ENCODE data around the gene C1QL4.

C1QL4 gene

DNA sequence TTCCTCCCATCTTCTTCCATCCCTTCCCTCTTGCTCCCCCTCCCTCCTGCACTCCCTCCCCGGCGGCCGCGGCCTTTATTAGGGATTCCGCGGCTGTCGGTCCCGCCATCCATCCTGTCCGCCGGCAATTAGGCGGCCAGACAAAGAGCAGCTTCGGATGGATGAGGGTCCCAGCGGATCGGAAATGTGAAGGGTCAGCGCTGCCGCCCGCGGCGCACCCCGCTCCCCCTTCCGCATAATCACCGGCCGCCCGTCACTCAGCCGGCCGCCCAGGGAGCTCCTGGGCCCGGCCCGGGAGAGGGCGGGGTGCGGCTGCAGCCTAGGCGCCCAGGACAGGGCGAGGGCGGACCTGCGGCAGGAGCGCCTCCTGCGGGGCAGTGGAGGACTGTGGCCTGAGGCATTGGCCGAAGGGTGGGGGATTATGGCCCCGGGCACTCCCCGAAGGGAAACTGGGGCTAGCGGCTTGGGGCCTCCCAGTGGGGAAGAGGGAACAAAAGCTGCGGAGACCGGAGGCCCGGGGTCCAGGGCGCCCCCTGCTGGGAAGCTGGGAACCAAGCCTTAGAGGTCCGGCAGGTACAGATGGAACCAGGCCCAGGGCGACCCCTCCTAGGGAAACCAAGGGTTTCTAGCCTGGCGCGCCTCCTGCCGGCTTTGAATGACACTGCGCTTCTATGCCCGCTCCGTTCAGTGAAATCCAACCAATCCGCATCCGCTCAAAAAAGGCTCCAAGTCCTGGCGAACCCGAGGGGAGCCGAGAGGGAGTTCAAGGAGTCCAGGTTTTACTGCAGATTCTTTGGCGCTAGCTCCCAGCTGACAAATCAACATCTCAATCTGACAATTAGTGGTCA lies 5.3 kb upstream of the C1QL4 start:
- no peak for TF ChIP-seq SPI1 (IDR thresholded peaks at IDR 0.05; ENCODE audit: borderline replicate concordance, low read depth)
- peak; percentile 79 for TF ChIP-seq CTCF (IDR thresholded peaks at IDR 0.05; ENCODE audit: insufficient read depth, low read length)
- peak overlapping the region; percentile 48 for H3K4me3 ChIP-seq (replicated peaks; ENCODE audit: insufficient read depth, low read length)
- peaks cover 91% of the 10 kb centered on the region for H3K27me3 ChIP-seq (ENCODE audit: insufficient read depth, poor library complexity, severe bottlenecking)
- H3K27ac ChIP-seq (replicated peaks), result no peak overlapping the region
- DNase-seq (ENCODE audit: low read depth in 1 of 2, low spot score in 1 of 2), result peak; percentile 67 to 88

DNA sequence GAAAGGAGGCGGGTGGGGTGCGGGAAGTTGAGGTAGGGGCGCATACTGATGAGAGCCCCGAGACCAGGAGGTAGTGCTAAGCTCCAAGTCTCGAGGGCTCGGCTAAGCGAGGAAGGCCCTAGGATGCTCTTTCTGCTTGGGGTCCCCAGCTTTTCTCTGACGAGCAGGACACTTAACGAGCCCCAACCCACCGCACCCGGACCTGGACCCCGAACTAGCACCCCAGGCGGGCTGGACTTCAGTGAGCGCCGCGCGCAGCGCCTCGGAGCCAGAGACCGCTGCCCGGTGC lies 4.7 kb upstream of the C1QL4 start:
- no peak for DNase-seq (ENCODE audit: low read depth in 1 of 2, low spot score in 1 of 2)
- peak overlapping the region; percentile 48 for H3K4me3 ChIP-seq (replicated peaks; ENCODE audit: insufficient read depth, low read length)
- TF ChIP-seq REST (IDR thresholded peaks at IDR 0.05; ENCODE audit: insufficient replicate concordance, low read depth), result no peak
- H3K27me3 ChIP-seq (ENCODE audit: insufficient read depth, poor library complexity, severe bottlenecking), result peaks cover 89% of the 10 kb centered on the region
- H3K27ac ChIP-seq (replicated peaks), result no peak overlapping the region

DNA sequence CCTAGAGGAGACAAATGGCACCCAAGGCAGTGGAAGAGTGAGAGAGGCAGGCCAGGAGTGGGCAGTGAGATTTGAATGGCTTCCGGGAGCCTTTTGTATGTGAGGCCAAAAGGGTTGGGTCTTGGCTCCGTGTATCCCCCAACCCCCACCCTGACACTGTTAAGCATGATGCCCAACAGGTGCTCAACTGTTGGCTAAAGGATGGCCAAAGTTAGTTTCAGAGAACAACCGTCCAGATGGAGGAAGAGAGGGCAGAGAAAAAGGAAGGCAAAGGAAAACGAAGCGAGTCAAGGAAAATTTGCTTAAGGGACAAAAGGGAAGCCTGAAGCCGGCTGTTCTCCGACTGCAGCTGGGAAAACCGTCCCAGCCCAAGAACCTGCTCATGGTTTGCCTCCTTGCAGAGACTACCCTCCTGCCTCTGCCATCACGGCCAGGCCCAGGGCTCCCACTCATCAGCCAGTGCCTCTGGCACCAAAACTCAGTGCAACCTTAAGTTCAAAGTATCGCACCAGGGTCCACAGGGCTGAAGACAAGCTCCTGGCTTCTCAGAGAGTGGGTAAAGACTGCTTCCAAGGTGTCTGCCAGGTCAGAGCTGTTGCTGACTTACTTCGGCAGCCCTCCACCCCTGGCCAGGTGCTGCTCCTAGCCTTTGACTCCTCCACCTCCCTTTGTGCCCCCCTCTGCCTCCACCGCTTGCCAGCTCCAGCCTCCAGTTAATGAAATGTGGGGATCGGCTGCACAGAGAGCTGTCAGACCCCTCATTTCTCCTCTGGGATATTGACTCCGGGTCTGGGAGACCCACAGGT lies 4.2 kb upstream of the C1QL4 start:
- Histone ChIP-seq H3K27ac (replicated peaks) (no peak overlapping the region), H3K4me3 (replicated peaks; ENCODE audit: insufficient read depth, low read length) (no peak overlapping the region), H3K27me3 (ENCODE audit: insufficient read depth, poor library complexity, severe bottlenecking) (peaks cover 89% of the 10 kb centered on the region)
- TF ChIP-seq CTCF (IDR thresholded peaks at IDR 0.05; ENCODE audit: insufficient read depth, low read length) (no peak), GABPA (IDR thresholded peaks at IDR 0.05; ENCODE audit: low read depth) (no peak), REST (IDR thresholded peaks at IDR 0.05; ENCODE audit: insufficient replicate concordance, low read depth) (no peak), POLR2AphosphoS5 (IDR thresholded peaks at IDR 0.05; ENCODE audit: low read depth) (no peak), SPI1 (IDR thresholded peaks at IDR 0.05; ENCODE audit: borderline replicate concordance, low read depth) (no peak)
- no peak for DNase-seq (ENCODE audit: low read depth in 1 of 2, low spot score in 1 of 2)

- no peak overlapping the region for H3K4me3 ChIP-seq (replicated peaks; ENCODE audit: insufficient read depth, low read length)
- H3K27ac ChIP-seq (replicated peaks), result no peak overlapping the region
- no peak for DNase-seq (ENCODE audit: low read depth in 1 of 2, low spot score in 1 of 2)
- peaks cover 86% of the 10 kb centered on the region for H3K27me3 ChIP-seq (ENCODE audit: insufficient read depth, poor library complexity, severe bottlenecking)
- no peak for TF ChIP-seq SPI1 (IDR thresholded peaks at IDR 0.05; ENCODE audit: borderline replicate concordance, low read depth)
- TF ChIP-seq GABPA (IDR thresholded peaks at IDR 0.05; ENCODE audit: low read depth), result no peak
- no peak for TF ChIP-seq CTCF (IDR thresholded peaks at IDR 0.05; ENCODE audit: insufficient read depth, low read length)
- no peak for TF ChIP-seq REST (IDR thresholded peaks at IDR 0.05; ENCODE audit: insufficient replicate concordance, low read depth)
- TF ChIP-seq POLR2AphosphoS5 (IDR thresholded peaks at IDR 0.05; ENCODE audit: low read depth), result no peak
Observed at GRCh38 chr12:49340095-49340870, 3.3 kb upstream of the C1QL4 start.
